ENCODE results near the gene VMO1.

DNA sequence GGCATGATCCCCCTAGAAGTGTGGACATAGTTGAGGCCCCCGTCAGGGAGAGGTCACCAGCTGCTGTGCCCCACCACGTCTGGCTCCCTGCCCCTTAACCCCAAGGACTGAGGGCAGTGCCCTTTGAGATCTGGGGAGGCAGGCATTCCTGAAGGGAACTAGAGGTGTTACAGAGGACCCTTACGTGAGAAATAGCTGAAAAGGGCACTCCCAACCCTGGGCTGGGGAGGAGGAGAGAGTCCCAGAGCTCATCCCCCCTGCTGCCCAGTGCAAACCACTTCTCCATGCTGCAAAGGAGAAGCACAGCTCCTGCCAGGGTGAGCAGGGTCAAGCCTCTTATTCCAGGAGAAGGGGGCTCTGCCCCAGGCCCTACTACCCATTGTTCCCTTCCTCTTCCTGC is 36.7 kb upstream of the VMO1 start:
- TF ChIP-seq, protein P1, sequence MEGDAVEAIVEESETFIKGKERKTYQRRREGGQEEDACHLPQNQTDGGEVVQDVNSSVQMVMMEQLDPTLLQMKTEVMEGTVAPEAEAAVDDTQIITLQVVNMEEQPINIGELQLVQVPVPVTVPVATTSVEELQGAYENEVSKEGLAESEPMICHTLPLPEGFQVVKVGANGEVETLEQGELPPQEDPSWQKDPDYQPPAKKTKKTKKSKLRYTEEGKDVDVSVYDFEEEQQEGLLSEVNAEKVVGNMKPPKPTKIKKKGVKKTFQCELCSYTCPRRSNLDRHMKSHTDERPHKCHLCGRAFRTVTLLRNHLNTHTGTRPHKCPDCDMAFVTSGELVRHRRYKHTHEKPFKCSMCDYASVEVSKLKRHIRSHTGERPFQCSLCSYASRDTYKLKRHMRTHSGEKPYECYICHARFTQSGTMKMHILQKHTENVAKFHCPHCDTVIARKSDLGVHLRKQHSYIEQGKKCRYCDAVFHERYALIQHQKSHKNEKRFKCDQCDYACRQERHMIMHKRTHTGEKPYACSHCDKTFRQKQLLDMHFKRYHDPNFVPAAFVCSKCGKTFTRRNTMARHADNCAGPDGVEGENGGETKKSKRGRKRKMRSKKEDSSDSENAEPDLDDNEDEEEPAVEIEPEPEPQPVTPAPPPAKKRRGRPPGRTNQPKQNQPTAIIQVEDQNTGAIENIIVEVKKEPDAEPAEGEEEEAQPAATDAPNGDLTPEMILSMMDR (conservative IDR thresholded peaks at IDR 0.05; ENCODE audit: low read length), result no peak
- TF ChIP-seq EZH2phosphoT487 (IDR thresholded peaks at IDR 0.05; ENCODE audit: borderline replicate concordance), result no peak

Data from Loucy (cell line).